ENCODE measurements around the gene SQSTM1. TPM values are rescaled to one million over a fixed set of nuclear protein-coding genes. Genes with fewer than 3 reads are reported as not detected.

The SQSTM1 gene
- total and polyA plus RNA-seq, 9 of the 15 experiments (the other 6 are each of a cell fraction or from before 2014, with no cell fraction given) = 5.6 to 148 (median 64.0) TPM

DNA sequence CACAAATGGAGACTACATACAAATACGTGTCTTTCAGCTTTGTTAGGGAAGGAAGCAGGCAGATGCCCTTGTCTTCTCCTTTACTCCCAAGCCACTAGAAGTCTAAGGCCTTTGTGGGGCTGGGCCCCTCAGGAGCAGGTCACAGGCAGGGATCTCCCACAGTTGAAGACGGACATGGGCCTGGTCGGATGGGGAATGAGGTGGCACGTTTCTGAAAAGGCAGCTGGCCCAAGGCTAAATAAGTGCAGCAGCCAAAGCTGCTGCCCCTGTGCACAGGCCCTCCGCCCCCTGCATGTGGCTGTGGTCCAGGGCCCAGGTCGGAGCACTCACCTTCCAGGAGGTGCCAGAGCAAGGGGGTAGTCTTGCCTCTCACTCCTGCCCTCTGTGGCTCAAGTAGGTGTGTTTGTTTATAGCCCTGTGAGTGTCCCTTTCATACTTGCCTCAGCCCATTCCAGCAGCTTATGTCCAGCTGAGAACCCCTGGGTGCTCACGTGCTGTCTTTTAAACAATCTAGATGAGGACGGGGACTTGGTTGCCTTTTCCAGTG lies 1.8 kb downstream of the SQSTM1 start:
- Histone ChIP-seq H3K36me3 (ENCODE audit: control insufficient read depth, insufficient read depth, low read length) (peaks cover 60% of the 10 kb centered on the region; the same call in 2 of the 3 replicates), H3K27me3 (ENCODE audit: control insufficient read depth in 2 of 2, insufficient read depth in 2 of 2, low read length in 2 of 2) (no peaks in the 10 kb centered on the region), H3K4me2 (ENCODE audit: insufficient read depth, low read length) (peak overlapping the region; percentile 87), H3K9me1 (ENCODE audit: control insufficient read depth, insufficient read depth, low read length) (peaks cover 15% of the 10 kb centered on the region), H4K20me1 (replicated peaks; ENCODE audit: control insufficient read depth, insufficient read depth, low read length) (peaks cover 30% of the 10 kb centered on the region), H3K4me3 (peak overlapping the region; percentile 100), H3K79me2 (ENCODE audit: control insufficient read depth, insufficient read depth, low read length) (peaks cover 65% of the 10 kb centered on the region), H3K9me3 (replicated peaks; ENCODE audit: control insufficient read depth, insufficient read depth, low read depth, low read length) (no peaks in the 10 kb centered on the region), H3K4me1 (replicated peaks in 1 of 2; ENCODE audit: control insufficient read depth in 2 of 2, insufficient read depth in 2 of 2, low read length in 2 of 2) (peaks cover 37 to 65% of the 10 kb centered on the region in 2 experiments), H3K27ac (ENCODE audit: extremely low read depth, low read depth, low read length) (peak overlapping the region; percentile 98; the same call in 2 of the 3 replicates), H3K9ac (ENCODE audit: insufficient read depth in 1 of 2, low read depth in 2 of 2, low read length in 2 of 2) (peak overlapping the region; percentile 83 to 96), H2AFZ (ENCODE audit: low read depth, low read length) (no peak overlapping the region)
- WGBS (ENCODE audit: insufficient coverage, low coverage, missing lambda C conversion rate) = 70% methylated on average over 8 of the region's 8 CpGs
- ATAC-seq = no peak
- ChIA-PET CTCF (ENCODE audit: low intra/inter-chr PET ratio) (interaction anchor here (0.7 kb wide), 2 partner anchors 60 to 184 kb away, joined by 3 to 5 read pairs; no protein-coding TSS in a partner anchor), POLR2A (interaction anchor here (0.6 to 3.5 kb wide), 5 partner anchors 10 to 47 kb away, joined by 3 to 30 read pairs (median 5); no protein-coding TSS in a partner anchor)
- in situ Hi-C loops (cut with MboI) (no loop called here), intact Hi-C loops (cut with micrococcal nuclease) (loop anchor here (5.0 kb wide), 2 partner anchors 35 to 200 kb away; partner anchors contain the start of genes HNRNPH1 and MRNIP)
- FAIRE-seq = no peak
- no peak for DNase-seq (ENCODE audit: extremely low read depth in 1 of 4, low spot score in 3 of 4)
- TF ChIP-seq, protein P1, sequence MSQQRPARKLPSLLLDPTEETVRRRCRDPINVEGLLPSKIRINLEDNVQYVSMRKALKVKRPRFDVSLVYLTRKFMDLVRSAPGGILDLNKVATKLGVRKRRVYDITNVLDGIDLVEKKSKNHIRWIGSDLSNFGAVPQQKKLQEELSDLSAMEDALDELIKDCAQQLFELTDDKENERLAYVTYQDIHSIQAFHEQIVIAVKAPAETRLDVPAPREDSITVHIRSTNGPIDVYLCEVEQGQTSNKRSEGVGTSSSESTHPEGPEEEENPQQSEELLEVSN (IDR thresholded peaks at IDR 0.05; ENCODE audit: borderline replicate concordance in 1 of 2, extremely low read depth in 1 of 2, insufficient read depth in 1 of 2, insufficient read length in 1 of 2, low read depth in 1 of 2, low read length in 1 of 2, poor library complexity in 1 of 2, severe bottlenecking in 1 of 2) = no peak
- no peak for TF ChIP-seq NR2C2 (CRISPR knock-in tag; IDR thresholded peaks at IDR 0.05)
- TF ChIP-seq NR2C2 (tag; IDR thresholded peaks at IDR 0.05) = no peak
- TF ChIP-seq, protein P2, sequence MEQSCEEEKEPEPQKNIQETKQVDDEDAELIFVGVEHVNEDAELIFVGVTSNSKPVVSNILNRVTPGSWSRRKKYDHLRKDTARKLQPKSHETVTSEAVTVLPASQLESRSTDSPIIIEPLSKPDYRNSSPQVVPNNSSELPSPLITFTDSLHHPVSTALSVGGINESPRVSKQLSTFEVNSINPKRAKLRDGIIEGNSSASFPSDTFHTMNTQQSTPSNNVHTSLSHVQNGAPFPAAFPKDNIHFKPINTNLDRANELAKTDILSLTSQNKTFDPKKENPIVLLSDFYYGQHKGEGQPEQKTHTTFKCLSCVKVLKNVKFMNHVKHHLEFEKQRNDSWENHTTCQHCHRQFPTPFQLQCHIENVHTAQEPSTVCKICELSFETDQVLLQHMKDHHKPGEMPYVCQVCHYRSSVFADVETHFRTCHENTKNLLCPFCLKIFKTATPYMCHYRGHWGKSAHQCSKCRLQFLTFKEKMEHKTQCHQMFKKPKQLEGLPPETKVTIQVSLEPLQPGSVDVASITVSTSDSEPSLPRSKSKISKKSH (CRISPR knock-in tag; IDR thresholded peaks at IDR 0.05) = no peak
- no peak for TF ChIP-seq CHCHD3 (CRISPR knock-in tag; IDR thresholded peaks at IDR 0.05)
- TF ChIP-seq GATA2 (CRISPR knock-in tag; IDR thresholded peaks at IDR 0.05) = no peak
- TF ChIP-seq, protein P3, sequence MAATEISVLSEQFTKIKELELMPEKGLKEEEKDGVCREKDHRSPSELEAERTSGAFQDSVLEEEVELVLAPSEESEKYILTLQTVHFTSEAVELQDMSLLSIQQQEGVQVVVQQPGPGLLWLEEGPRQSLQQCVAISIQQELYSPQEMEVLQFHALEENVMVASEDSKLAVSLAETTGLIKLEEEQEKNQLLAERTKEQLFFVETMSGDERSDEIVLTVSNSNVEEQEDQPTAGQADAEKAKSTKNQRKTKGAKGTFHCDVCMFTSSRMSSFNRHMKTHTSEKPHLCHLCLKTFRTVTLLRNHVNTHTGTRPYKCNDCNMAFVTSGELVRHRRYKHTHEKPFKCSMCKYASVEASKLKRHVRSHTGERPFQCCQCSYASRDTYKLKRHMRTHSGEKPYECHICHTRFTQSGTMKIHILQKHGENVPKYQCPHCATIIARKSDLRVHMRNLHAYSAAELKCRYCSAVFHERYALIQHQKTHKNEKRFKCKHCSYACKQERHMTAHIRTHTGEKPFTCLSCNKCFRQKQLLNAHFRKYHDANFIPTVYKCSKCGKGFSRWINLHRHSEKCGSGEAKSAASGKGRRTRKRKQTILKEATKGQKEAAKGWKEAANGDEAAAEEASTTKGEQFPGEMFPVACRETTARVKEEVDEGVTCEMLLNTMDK (IDR thresholded peaks at IDR 0.05; ENCODE audit: borderline replicate concordance, insufficient read depth, low read depth, low read length, poor library complexity, severe bottlenecking) = no peak
- TF ChIP-seq, protein P4, sequence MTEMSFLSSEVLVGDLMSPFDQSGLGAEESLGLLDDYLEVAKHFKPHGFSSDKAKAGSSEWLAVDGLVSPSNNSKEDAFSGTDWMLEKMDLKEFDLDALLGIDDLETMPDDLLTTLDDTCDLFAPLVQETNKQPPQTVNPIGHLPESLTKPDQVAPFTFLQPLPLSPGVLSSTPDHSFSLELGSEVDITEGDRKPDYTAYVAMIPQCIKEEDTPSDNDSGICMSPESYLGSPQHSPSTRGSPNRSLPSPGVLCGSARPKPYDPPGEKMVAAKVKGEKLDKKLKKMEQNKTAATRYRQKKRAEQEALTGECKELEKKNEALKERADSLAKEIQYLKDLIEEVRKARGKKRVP (CRISPR knock-in tag; IDR thresholded peaks at IDR 0.05) = no peak
- peak; percentile 20; the same call in 1 of the 2 replicates for TF ChIP-seq POLR2A (conservative IDR thresholded peaks at IDR 0.05)
- peak; percentile 54 for TF ChIP-seq CCNT2 (IDR thresholded peaks at IDR 0.05; ENCODE audit: borderline replicate concordance, extremely low read depth, insufficient read length, low read depth, low read length)
- no peak for TF ChIP-seq ETS2 (tag; IDR thresholded peaks at IDR 0.05; ENCODE audit: borderline replicate concordance, poor library complexity, severe bottlenecking)
- peak; percentile 59 for TF ChIP-seq POLR2G (IDR thresholded peaks at IDR 0.05; ENCODE audit: low read depth, low read length)
- no peak for TF ChIP-seq HSF4 (CRISPR knock-in tag; IDR thresholded peaks at IDR 0.05; ENCODE audit: borderline replicate concordance)
- peak; percentile 26; the same call in 1 of the 2 replicates for TF ChIP-seq POLR2AphosphoS5 (IDR thresholded peaks at IDR 0.05; ENCODE audit: control insufficient read depth, insufficient read depth, low read depth, low read length)
- BruUV-seq (replicated peaks) = no TSS peak

All from K562 (cell line).